T follicular helper cell (primary cell): Measurements from ENCODE around the gene RALGPS1.

Experiments
- DNase-seq: peaks from one replicate; pipeline ENCODE4 v3.0.0-alpha.2; 2020; ENCODE audit warnings: low read depth

RALGPS1 gene

DNA sequence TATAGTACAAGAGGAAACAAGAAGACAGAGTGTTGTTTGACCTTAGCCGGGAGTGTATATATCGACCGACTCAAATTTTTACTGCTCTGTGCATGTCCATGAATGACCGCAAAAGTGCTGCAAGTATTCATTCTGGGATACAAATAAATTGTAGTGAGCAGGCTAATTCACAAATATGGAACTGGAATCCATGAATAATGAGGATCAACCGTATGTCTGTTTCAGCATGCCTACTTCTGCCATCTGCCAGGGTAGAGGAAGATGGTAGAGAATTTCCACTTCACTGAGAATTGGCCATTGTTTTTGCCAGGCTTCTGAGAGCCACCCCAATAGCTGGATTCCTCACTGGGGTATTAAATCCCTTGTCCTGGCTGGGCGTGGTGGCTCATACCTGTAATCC is 8.5 kb upstream of the RALGPS1 start:
- DNase-seq: no peak

DNA sequence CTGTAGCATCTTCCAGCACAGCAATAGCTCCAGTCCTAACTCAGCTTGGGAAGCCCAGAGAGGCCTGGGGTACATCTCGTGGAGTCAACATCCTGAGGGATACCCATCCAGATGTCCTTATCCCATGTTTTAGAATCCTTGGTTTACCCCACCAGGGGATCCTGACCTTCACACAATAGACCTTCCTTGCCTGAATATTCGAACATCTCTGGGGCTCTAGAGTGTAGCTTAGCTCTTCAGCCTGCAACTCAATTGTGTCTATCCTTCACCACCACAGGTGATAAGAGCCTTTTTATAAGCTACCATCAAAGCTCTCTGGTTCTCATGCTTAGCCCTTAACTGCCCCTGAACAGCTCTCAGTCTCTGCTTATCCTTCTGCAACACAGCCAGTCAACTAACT is 7.5 kb upstream of the RALGPS1 start:
- no peak for DNase-seq

DNA sequence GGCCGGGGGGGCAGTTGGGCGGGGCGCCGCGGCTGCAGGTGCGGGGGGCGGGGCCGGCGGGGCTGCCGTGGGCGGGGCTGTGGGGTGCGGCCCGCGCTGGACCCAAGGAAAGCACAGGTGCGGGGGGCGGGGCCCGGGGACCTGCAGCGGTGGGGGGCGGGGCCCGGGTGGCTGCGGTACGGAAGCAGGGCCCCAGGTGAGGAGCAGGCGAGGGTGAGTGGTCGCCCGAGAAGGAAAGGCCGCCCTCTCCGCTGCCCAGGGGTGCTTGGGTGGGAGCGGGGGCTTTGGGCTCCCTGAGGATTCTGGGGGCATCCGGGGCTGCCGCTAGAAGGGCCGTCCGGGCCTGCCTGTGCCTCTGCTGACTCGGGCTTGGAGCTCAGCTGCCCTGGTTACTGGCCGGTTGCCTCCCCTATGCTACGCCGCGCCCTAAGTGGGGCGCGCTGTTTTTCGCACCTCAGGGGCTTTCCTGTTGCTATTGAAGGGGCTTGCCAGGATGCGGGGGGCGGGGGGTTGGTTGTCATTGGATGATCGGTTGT is 767 bp downstream of the RALGPS1 start:
- peak; percentile 34 for DNase-seq

DNA sequence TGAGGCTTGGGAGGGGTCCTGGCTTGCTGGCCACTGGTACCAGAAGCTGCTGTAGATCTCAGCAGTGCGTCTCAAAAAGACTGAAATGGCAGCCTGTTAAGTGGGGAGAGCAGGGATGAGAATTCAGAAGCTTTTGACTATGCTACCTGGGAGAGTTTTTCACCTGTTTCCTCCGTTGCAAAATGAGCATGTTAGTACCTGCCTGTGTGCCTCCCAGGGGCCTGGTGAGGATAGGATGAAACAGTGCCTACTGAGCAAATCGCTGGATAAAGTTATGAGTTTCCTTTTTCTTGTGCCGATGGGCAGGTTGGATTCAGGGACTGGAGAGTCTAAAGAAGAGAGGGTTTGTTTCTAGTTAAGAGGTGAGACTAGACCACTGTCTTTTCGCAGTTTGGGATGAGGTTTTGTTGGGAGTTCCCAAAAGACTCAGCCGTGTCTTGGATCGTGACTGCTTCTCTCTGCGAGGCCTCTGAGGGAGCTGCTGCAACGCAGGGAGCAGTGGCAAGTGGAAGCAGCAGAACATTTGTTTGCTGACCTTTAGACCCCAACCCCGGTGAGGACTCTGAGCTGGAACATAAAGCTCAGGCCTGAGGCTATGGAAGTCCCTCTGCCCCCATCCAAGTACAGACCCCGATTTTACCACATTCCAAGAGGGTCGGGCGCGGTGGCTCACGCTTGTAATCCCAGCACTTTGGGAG is 1.4 kb downstream of the RALGPS1 start:
- no peak for DNase-seq

DNA sequence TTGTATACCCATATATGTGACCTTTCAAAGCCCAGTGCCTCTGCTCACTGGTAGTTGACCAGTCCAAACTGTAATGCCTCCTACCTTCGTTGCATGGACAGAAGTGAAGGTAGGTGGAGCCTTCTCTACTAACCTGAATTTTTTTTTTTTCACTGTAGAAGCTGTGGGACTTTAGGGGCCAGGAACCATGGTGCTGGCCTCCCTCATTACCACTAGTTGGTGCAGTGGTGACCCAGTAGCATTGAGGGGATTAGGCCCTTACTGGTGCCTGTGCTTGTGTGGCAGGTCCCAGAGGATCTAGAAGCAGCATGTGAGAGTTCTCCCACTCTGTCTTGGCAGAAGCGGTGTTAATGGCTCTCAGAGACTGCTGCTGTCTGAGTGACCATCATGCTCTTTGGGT is 2.3 kb downstream of the RALGPS1 start:
- DNase-seq: no peak

DNA sequence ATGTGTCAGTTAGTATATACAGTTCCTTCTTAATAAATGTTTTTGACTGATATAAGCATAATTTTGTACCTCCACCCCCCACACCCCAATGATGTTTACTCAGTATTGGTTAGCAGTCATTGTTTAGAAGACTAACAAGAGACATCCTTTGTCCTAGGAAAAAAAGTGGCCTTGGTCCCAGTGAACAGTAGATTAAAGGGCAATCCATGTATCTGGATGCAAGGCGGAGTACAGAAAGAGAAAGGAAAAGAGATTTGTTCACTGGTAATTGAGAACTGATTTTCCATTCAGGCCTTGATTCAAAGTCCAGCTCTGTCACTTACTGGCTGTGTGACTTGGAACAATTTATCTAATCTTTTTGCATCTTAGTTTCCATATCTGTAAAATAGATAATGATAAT is 4.6 kb downstream of the RALGPS1 start:
- DNase-seq: no peak

DNA sequence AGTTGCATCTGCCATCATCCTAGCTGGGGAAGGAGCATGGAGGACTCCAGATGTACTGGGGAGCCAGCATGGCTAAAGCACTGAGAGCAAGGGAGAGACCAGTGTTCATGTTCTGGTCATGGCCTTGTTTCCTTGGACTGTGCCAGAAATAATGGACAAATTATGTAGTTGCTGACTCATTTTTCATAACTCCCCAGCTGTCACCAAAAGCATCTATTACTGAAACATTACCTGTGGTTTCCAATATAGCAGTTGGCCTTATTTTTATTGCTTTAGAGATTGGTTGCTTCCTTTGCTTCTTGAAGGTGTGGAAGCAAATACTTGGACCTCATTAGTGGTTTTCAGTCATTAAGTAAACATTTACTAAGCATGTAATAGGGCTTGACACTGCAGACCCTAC is 11.3 kb downstream of the RALGPS1 start:
- no peak for DNase-seq

DNA sequence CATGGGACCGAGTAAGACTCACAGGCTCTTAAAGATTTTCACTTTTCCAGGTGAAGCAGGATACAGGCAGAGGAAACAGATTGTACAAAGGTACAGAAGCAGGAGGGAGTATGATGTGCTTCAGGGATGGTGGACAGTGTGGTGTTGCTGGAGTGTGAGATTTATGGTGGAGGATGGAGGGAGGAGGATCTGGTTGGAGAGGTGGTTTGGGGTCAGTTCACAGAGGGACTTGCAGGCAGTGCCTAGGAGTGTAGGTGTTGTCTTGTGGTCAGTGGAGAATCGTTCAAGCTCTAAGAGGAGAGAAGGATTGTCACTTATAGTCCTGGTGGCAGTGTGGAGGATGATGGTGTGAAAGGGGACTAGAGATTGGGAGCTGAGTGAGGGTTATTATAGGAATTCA is 11.8 kb downstream of the RALGPS1 start:
- no peak for DNase-seq

DNA sequence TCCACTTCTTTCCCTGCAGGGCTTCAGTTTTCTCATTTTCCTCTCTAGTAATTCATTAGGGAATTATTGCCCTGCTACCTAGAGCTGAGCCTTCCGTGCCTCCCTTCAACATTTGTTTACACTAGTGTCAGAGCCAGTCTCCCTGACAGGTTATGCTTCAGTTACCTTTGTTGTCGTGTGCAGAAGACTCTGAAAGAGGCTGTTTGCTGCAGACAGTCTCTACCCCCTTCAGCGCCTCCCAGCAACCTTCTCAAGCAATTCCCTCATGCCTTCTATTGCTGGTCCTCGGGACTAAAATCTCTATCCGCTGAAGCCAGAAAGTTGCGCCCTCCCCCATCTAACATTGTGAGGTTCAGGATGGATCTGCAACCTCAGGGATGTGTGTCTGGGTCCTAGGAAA is 12.8 kb downstream of the RALGPS1 start:
- DNase-seq: no peak

DNA sequence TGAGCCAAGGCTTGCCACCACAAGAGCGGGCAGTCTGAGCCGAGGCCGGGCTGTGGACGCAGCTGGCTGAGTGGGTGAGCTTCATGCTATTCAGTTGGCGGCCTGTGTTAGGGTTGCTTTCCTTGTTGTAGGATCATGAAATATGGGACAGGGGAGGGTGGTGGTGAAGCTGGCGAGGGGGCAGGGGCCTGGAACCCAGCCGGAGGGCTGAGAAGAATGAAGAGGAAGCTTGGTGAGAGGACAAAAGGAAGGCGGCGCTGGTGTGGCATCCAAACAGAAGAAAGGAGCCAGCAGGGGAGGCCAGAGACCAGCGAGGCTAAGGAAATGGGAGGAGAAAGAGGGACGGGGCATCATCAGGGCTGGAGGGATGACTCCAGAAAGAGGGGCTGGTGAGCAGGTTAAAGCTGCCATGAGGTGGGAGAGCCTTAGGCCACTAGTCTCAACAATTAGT is 18.3 kb downstream of the RALGPS1 start:
- no peak for DNase-seq

DNA sequence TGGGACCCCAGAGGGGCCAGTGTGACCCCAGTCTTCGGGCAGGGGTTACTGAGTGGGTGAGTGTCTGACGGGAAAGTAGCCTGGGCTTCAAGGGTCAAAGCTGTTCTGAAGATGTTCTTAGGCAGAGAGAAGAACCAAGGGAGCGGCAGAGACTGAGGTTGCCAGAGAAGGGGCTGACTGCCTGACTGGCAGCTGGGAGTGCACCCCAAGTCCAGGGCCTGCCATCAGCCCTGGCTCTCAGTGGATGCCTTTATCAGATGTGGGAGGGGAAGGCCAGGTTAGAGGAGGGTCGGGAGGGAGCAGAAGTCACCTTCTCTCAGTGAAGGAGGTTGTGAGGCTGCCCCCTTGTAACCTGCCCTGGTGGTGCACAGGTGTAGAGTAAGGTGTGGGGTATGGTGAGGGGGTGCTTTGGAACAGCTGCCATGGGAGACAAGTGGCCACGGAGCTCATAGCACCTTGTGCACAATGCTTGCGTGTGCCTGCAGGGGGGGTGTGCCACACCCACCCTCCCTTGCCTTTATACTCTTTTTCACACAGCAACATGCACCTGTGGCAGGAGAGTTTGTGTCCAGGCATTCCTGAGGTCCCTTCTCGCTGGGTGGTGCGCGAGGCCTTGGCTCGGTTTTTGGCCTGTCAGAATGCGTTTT is 18.9 kb downstream of the RALGPS1 start:
- no peak for DNase-seq

DNA sequence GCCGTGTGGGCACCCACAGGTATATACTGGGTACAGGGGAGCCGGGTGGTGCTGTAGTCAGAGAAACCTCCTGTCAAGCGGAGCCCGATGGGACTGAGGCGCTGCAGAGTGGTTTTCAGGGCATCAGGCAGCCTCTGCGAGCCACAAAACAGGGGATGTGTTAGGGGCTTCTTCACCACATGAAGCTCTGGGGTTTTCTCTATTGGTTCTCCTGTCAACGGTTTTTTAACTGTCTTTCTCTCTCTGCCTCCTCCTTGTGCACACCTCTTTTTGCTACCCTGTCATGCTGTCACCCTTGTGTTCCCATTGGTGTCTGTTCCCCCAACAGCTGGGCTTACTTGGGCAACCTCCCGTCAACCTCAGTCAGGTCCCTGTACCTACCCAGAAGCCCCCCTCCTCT is 19.9 kb downstream of the RALGPS1 start:
- no peak for DNase-seq

DNA sequence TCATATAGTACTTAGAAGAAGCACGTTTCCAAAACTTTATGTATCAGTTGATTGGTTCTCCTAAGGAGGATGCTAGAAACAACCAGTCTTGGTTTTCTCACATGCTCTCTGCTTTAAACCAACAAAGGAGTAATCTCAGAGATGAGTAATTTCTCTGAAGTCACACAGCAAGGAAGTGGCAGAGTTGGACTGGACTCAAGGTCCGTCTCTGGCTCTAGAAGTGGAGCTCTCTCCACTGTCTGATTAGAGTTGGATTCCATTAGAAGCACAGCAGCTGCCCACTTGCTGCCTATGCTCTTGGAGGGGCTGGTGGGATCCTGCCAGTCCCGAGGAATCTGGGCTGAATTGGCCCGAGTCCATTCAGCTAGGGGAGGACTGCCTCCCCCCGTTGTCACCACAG is 21.0 kb downstream of the RALGPS1 start:
- no peak for DNase-seq

DNA sequence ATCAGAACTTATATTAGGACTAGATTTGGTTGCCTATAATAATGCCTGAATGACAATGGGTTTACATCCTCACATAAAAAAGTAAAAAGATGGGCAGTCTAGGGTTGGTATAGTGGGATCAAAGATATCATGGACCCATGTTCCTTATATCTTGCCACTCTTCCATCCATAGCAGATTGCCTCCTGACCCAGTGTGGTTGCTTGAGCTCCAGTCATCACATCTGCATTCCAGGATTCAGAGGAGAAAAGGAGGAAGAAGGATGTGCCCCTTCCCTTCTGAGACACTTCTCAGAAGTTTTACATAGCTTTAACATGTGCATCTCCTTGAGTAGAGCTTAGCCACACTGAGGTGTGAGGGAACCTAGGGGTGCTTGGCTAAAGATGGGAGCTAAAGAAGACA is 22.9 kb downstream of the RALGPS1 start:
- DNase-seq: no peak

DNA sequence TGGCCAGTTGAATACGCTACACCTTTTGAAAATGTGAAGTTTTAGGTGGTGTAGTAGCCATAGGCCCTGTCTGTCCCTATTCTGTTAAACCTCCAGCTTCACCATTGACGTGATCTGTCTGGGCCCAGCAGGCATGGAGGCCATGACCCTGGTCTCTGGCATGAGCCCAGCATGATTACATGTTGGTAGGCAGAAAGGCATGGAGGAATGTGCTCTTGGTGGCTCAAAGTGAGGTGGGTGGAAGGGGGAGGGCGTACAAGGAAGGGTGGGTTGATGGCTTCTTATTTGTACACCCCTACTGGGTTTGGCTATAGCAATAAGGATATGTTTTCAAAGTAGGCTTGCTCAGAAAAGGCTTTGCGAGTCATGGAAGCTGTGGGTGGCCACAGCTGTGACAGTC is 23.7 kb downstream of the RALGPS1 start:
- no peak for DNase-seq

DNA sequence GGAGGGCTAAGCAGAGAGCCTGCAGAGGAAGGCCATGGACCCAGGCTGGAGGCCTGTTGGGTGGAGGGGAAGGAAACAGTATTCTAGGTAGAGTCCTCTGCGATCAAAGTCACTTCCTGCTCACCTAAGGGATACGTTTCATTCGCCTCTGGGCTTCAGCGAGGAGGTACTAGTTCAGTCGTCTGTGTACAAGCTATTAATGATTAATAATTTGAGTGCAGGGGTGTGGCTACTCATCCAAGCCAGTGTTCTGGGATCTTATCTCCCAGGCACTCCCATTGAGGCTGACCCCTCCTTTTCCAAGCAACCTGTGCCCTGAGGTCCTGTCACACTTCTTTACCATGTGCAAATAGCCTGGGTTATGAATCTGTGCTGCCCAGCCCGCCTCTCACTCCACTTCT is 25.2 kb downstream of the RALGPS1 start:
- DNase-seq: no peak

DNA sequence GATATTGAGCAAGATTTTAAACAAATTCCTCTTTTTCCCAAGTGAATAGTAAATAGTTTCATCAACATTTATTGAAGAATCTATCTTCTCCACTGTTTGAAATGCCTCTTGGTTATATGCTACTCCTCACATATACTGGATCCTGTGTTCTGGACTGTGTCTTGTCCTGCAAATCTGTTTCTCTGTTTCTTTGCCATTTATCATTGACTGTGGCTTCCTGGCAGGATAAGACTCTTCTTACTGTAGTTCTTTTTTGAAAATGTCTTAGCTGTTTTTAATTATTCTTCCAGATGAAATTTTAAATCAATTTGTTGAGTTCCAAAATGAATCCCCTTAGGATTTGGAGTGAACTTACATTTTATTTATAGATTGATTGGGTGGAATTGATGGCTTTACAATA is 27.8 kb downstream of the RALGPS1 start:
- no peak for DNase-seq

DNA sequence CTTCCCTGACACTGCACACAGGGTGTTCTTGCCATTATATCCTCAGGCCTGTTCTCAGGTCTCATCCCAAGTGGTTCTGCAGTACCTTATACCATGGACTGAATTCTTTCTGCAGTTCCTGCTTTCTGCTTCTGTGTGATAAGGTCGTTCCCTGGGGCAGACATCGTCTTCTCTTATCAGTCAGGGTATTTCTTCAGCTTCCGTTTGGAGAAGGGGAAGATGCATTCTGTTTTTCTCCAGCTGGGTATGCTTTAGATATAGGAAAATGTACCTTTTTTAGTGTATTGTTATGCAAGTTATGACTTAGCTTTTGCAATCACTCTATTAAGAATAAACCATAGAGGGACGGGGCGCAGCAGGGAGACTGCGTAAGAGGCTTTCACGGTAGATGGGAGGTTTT is 31.1 kb downstream of the RALGPS1 start:
- DNase-seq: no peak

DNA sequence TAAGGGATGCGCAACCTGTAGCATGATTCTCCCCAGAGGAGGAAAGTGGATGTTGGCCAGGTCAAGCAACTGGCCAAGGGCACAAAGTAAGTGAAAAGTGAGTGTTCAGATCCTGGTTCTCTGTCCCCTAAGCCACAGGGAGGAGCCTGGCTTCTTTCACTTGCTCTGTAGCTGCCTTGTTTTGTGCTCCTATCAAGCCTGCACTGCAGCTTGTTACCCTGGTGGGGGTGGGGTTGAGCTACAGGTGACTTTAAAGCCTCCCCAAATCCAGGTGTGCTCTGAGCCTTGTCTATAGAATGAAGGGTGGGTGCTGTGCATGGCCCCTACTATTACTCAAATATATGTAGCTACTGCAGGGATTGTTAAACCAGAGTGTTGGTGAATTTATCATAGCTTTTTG is 32.9 kb downstream of the RALGPS1 start:
- DNase-seq: no peak

DNA sequence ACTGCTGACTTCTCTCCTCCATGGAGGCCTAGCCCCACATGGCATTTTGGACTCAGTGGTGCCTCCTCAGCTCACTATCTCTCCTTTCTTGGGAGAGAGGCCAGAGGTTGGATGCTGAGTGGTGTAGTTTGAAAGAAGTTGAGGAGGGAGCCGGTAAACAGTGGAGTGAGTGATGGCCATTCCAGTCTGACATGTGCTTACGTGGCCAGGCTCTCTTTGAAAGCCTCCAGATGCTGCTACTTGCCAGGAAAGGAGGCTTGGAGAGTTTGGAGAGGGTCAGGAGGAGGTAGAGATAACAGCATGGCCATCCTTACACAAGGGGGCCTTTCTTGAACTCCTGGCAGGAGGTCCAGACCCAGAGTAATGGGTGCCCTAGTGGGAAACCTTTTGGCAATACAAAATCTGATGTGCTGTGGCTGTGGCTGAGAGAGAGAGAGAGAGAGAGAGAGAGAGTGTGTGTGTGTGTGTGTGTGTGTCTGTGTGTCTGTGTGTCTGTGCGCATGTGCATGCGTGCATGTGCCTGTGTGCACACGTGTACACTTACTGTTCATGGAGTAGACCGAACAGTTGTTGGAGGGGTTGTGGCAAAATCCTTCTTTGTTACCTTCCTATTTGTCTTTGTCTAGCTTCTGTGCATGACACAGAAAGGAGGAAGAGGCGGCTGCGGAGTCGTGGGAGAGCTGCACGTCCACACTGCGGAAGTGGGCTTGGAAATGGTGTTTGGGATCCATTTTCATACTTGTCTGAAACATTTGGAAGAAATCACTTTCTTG is 37.8 kb downstream of the RALGPS1 start:
- DNase-seq: no peak

DNA sequence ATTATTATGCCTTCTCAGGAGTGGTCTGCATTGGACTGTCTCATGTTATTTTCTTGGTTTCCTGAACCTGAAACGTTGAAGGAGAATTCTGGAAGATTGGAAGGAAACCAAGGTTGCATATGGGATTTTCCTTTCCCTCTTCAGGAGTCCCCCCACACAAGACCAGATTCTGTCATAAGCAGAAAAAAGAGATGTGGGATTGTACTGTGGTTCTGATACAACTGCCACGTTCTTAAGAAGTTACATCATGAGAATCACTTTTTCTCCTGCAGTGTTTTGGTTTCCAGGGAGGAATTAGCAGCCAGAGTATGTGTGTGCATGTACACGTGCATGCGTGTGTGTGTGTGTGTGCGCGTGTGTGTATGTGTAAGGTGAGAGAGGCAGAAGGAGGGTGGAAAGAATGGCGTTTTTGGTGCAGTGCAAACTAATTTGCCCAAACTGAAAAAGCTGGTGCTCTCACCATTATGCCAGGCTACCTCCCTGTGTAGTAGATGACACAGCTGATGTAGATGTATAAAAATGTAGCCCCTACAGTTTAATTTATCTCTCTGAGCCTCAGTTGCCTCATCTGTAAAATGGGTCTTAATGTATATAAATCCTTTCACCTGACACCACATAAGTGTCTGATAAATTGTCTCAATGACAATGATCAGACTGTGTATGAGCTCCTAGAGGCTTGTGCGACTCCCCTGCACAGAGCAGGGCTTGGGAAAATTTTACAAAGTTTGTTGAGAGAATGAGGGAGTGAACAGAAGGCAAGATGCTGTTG is 38.6 kb downstream of the RALGPS1 start:
- DNase-seq: no peak

DNA sequence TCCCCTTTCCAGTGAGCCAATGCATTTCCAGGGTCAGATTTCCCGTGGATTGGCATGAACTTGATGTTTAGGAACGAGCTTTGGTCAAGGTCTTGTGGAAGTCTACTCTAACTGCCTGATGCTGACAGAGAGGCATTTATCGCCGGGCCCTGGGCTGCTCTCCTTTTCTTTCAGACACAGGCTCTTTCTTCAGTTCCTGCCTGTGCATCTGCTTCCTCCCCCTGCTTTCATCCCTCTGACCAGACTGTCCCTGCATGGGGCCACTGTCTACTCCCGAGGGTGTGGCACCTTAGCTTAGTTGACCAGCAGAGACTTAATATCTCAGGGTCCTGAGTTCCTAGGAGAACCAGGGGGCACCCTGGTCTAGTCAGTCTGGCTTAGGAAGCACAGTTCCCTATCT is 41.2 kb downstream of the RALGPS1 start:
- DNase-seq: no peak
